ENCODE measurements around the gene ERN2.
A peak's percentile ranks its signal among the peaks of the same experiment; 100 is the strongest.

ERN2 gene

DNA sequence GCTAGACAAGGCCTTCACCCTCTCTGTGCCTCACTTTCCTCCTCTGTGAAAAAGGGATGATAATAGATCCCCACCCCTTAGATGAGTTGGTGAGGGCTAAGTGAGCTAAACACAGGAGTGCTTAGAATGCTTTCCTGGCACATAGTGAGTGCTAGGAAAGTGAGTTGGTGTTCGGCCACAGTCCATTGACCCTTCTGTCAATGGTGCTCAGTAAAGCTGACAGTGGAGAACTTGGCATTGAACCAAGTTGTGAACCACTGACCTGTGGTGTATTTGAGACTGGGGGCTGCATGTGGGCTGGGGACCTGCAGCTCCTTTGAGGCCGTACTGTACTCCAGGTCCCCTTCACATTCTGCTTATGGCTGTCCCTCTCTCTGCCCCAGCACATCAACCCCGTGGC lies 29.5 kb downstream of the ERN2 start:
- DNase-seq, result no peak

DNA sequence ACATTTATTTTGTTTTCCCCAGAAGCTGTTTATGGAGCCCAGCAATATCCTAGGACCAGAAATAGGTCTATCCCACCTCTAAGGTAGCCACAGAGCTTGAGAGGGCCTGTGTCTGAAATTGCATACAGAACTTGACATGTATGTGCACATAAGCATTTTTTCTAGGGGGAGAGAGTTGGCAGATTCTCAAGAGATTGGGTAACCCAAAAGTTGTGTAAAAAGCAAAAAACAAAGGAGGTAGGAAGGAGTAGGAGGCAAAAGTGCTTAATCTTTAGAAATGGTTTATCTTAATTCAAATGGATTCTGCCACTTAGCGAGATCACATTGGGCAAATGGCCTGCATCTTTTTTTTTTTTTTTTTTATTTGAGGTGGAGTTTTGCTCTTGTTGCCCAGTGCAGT lies 30.8 kb downstream of the ERN2 start:
- DNase-seq, result no peak

DNA sequence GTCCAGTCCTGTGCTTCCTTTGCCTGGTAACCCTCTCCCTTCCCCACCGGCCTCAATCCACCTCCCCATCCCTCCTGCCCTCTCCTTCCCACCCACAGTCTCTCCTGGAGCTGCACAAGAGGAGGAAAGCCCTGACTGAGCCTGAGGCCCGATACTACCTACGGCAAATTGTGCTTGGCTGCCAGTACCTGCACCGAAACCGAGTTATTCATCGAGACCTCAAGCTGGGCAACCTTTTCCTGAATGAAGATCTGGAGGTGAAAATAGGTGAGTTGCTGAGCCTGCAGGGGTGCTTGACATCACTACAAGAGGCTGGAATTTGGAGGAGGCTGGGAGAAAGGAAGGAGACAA lies 33.1 kb downstream of the ERN2 start:
- DNase-seq, result no peak

DNA sequence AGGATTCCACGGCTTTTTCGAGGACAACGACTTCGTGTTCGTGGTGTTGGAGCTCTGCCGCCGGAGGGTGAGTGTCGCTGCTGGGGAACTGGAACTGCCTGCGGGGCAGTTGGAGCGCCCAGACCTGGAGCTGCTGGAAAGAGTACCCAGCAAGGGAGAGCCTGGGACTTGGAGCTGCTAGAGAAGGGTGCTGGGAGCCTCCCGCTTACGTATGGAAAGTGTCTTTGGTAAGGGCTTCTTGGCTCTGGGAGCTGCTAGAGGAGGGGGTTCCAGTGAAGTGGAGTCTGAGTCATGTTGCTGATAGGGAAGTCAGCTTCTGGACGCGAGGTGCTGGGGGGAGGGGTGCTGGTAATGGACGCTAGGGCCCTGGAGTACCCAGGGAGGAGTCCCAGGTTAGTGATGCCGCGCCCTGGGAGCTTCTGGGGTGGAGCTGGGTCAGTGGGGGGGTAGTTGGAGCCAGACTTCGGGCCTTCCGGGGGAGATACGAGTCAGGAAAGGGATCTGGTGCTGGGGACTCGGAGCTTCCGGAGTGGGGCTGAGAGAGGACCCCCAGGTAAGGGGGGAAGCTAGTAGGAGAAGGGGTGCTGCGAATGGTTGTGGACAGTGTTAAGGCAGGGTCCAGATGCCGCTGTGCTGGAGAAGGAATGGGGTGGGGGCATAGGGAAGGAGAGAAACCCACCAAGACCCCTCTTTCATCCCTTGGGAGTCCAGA lies 33.6 kb downstream of the ERN2 start:
- peak; percentile 64 for DNase-seq

DNA sequence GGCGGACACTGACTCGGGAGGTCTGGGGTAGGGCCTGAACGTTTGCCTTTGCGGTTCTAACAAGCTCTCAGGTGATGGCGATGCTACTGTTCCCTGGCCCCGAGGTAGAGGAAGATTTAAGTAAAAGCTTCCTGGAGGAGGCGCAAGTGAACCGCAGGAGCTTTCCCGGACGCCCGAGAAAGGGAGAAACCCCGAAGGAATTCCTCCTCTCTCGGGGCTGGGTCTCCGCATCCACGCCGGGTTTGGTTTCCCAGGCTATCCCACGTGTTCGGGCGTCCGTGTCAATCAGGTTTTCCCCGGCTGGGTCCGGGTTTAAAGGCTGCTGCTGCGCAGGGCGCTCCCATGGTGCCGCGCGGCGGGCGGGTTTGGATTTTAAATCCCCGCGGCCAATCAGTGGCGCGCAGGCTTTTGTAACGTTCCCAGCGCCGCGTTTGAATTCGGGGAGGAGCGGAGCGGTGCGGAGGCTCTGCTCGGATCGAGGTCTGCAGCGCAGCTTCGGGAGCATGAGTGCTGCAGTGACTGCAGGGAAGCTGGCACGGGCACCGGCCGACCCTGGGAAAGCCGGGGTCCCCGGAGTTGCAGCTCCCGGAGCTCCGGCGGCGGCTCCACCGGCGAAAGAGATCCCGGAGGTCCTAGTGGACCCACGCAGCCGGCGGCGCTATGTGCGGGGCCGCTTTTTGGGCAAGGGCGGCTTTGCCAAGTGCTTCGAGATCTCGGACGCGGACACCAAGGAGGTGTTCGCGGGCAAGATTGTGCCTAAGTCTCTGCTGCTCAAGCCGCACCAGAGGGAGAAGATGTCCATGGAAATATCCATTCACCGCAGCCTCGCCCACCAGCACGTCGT lies 34.4 kb downstream of the ERN2 start, which contains the start of gene PLK1:
TSS of gene PLK1 (plus strand) at position 460 of the 844 bp plus-strand sequence. CDS start at position 504, 44 bp downstream.
- DNase-seq, result peak; percentile 92

DNA sequence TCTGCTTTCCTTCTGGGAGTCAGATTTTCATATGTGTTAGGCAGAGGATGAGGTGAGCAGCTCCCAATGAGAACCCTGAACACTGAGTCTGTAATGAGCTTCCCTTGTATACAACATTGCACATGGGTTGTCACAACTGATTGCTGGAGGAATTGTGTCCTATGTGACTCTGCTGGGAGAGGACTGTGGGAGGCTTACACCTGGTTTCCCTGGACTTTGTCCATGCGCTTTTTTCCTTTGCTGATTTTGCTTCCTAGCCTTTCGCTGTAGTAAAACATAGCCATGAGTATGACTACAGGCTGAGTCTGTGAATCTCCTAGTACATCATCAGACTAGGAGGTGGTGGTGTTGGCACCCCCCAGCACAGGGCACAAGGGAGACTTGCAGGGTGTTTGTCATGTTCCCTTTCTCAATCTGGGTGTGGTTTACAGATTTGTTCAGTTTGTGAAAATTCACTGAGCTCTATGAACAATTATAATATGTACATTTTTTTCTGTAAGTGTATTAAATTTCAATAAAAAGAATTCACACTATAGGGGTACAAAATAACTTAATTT lies 36.0 kb downstream of the ERN2 start:
- DNase-seq, result peak; percentile 29

DNA sequence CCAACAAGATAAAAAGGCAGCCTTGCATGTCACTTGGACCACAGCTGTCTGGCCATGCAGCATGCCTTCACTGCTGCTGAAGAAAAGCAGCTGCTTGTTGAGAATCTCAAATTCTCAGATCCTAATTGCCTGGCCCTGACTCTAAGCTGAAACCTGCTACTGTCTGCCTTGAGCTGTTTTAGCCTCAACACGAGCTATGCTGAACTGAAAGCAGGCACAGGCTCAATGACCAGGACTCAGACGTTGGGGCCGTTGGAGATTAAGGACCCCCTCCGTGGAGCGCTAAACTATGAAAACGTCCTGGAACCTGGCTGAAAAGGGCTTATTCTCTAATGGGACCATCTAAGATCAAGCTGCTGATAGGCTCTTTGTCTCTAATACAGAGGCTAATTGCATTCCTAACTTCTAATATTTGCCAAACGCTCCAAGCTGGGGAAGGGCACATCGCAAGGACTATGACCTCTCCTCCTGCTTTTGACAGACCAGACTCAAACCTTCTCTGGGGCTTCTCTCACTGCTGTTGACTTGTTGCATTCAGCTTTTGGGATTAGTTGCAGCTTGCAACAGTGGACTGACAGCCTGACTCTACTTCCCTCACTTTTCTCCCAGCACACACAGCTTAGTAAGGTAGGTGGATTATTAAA lies 38.9 kb downstream of the ERN2 start:
- no peak for DNase-seq

DNA sequence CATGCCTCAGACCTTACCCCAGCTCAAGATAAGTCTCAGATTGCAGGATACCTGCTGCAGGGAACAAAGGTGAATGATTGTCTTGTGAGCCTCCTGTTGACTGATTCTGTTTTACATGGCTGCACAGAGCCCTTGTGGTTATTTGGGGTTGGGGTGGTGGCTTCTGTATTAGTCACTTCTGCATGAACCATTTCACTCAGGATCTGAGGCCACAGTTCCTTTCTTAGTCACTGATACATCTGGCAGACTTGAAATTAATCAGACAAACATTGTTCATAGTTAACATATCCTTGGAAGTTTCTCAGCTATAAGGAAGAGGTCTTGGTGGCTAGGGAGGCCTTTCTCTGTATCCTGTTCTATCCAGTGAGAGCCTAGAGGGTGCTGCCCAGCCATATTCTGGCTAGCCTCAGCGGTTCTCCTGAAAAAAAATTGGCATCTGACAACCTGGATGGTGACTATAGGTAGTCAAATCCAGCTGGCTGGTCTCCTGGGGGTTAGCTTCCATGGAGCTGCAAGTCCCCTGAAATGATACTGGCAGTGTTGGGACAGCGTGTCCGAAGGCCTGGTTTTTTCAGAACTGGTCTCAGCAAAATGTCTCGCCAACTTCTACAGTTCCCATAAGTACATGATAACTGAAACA lies 42.8 kb downstream of the ERN2 start:
- DNase-seq, result no peak

DNA sequence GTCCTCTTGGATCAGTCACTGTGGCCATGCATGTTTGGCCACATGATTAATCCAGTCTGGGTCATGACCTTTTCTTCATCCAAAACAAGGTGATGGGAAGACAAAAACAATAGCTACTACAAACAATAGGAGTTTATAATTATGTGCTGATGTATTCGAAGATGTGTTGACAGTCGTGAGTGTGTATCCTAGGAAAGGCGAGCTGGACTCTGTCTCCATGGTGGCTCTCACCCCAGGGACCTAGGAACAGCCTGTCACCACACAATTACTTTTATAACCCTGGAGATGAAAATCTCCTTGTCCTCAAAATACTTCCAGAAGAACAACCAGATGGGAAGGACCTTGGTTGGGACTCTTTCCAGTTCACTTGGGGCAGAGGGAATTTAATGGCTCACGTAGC lies 44.1 kb downstream of the ERN2 start:
- DNase-seq, result no peak

DNA sequence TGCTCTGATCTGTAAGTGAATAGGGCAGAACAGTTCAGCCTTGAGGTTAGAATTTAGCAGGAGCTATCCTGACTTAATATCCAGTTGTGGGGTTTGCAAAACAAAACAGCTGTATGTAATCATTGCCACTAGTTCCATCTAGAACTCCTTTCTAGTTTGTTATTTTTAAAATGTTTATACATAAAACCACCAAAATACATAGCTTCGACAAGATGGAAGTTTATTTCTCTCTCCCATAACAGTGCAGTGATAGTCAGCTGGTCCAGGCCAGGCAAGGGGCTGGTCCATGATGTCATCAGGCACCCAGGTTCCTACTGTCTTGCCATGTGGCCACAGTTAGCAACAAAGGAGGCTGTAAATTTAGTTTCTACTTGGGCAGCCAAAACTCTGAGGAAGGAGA lies 44.8 kb downstream of the ERN2 start:
- DNase-seq, result no peak

DNA sequence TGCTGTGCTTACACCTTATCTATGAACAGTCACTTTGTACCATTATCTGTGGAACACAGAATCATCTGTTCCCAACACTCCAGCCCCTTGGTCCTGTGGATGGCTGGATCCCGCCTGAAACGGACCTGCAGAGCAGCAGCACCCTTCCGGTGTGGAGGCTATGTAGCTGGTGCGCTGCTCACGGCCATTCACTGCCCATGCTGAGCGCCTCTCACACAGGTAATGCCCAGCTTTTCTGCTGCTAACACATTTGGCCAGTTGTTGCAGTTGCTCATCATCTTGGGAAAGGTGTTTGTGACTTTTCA lies 45.7 kb downstream of the ERN2 start:
- no peak for DNase-seq

DNA sequence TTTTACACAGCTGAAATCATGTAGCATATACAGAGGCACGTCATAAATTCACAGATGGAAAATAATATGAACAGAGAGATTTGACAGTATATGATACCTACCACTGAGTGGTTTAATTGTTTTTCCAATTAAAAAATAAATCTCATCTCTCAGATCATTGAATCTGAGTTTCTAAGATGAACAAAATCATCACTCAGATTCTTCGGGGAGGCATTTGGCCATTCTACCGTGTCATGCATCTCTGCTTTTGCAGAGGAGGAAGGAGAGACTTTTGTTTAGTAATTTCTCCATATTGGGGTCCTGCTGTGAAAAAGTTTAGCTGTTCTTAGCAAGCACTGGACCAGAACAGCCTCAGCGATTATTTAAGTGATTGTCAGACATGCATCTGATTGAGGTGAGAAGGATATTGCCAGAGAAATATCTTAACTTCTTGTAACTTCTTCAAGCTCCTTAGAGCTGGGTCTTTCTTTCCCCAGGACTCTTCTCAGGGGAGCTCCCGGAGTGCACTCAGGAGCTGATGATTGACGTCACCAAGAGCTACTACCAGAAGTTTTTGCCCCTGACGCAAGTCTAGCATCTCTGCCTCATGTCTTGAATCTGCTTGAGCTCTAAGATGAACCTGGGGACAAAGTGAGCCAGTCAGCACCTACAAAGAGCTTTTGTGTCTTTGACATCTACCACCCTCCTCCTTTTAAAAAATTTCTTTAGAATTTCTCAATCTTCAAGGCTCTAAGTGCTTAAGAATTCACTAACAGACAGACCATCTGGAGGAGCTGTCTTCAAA lies 46.3 kb downstream of the ERN2 start:
- DNase-seq, result no peak

DNA sequence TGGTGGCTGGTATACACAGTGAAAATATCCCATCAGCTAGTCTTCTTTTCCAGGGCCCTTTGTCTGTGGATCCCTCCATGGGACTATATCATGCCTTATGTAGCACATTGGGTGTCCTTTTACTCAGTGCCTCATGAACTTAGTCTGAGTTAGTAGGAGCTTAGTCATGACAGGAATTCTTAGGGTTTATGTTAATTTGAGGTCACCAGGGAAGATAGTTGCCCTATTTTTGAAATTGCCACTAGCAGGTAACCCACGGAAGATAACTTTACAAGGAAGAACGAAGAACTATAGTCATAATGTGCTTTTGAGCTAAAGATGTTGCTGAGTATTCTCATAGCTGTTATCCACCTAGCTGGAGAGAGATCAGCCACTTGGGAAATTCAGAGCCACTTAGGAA lies 49.1 kb downstream of the ERN2 start:
- no peak for DNase-seq

DNA sequence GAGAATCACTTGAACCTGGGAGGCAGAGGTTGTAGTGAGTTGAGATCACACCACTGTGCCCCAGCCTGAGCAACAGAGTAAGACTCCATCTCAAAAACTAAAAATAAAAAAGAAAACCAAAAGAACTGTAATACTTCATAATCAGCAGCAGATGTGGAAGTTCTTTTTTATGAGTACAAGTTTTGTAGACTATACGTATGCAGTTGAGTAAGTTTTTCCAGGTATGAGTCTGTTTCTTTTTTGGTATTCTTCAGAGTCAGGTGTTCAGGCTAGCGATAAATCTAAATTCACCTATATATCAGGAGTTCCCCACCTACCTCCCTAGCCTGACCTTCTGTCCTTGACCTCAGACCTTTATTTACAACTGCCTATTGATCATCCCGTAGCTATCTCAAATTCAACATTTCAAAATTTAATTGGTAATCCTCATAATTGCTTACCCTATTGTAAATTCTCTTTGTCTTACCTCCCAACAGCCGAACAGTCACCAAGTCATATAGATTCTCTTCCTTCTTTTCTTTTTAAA lies 61.0 kb downstream of the ERN2 start:
- no peak for DNase-seq

DNA sequence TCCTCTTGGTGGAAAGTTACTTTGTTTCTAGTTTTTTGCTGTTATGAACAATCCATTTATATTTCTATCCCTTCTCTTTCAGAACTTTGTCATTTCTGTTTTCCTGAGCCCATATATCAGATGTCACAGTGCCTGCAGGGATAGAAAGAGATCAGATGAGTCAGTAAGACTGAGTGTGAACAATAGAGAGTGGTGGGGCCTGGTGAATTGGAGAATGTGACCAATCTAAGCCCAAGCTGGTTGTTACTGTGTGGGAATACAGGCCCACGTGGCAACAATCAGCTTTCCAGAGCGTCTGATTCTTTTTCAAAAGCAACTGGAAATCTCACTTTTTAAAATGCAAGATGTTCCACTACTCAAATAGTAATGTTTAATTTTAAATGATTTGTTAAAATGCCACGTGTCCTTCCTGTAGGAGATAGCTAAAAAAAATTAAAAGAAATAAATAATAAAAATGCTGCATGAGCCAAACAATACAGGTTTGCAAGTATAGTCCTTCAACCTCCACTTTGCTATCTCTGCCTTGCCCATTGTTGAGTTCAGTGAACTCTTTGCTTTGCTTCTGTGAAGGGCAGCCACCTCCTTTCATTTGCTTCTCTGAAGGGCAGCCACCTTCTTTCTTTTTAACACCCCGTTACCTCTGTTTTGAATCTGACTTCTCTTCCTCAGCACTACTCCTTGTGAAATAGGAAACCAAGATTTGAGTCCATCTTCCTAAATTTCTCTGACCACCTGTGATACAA lies 62.2 kb downstream of the ERN2 start:
- DNase-seq, result no peak

DNA sequence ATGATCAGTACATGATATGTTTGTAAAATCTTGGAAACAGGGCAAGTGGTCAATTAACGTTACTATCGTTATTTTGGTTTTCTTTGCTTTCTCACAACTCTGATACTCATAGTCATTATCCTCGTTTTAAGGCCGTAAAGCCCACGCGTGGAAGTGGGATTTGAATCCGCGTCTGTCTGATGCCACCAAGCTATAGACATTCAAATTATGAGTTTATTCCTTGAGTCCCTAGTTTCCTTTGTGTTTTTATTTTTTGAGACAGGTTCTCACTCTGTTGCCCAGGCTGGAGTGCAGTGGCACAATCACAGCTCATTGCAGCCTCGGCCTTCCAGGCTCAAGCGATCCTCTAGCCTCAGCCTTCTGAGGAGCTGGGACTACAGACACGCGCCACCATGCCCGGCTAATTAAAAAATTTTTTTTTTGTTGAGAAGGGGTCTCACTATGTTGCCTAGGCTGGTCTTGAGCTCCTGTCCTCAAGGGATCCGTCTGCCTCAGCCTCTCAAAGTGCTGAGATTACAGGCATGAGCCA lies 70.7 kb downstream of the ERN2 start:
- DNase-seq, result no peak

DNA sequence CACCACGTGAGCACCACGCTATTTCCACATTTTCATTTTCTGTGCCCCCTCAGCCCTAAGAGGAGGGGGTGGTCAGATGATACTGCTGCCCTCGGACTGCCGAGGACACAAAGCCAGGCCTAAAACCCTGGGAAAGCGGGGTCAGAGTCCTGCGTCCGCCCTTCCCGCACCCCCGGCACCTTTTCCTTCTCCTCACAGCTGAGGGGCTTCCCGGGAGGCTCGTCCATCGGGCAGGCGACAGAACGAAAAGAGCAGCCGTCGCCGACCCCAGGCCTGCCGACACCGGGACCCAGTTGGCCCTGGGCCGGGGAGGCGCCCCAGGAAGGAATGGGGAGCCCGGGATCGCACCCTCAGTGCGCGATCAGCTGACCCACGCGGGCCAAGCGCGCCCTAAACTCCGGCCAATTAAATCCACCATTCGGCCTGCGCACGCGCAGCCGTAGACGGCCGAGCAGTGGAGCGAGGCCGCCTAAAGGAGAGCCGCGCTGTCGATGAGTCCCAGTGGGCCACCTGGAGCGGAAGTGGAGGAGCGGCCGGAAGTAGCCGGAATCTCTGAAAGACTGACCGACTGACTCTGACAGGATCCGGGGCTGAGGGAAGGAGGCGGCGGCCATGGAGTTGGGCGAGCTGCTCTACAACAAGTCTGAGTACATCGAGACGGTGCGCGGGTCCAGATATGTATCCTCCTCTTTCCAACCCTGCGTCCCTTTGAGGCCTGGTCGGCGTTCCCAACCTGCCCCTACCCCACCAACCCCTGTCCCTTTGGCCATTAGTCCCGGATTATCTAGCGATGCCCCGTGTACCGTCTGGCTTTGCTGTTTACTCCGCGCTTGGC lies 71.9 kb downstream of the ERN2 start, which contains the start of the genes DCTN5 and PALB2:
TSS of gene DCTN5 (plus strand) at position 536 of the 835 bp plus-strand sequence. CDS start at position 613, 77 bp downstream.
TSS of gene PALB2 (minus strand) at position 380 of the 835 bp plus-strand sequence. CDS start at position 227, 153 bp downstream.
- DNase-seq, result peak; percentile 92

DNA sequence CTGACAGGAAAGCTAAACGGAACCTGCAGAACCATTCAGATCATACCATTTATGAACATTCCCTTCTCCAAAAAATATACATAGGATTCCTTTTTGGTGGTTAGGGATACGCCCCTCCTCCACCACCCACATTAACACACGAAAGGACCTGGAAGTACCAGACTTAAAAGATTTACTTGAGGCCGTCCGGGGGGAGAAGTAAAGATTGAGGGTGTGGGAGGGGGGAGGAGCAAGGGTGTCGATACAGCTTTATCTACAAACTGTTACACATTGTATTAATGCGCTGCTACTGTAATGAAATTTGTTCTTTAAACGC lies 72.4 kb downstream of the ERN2 start:
- no peak for DNase-seq
